ENCODE results near the gene KSR1. TPM values are rescaled to one million over a fixed set of nuclear protein-coding genes. Genes with fewer than 3 reads are reported as not detected.

KSR1 gene
- total RNA-seq, 2 donors from 2014 or later = 13.9 to 16.5 TPM

GRCh38 chr17:27568216-27568615, 112.0 kb downstream of the KSR1 start:
- intact Hi-C loops (cut with DNase I) = loop anchor here (10.0 kb wide), 1 partner anchor 113 kb away; the partner anchor contains the start of gene KSR1
- no peaks in the 10 kb centered on the region for H3K9me3 ChIP-seq
- no peak overlapping the region for H3K9ac ChIP-seq (ENCODE audit: low read depth in 2 of 2, low read length in 2 of 2)
- TF ChIP-seq CTCF (IDR thresholded peaks at IDR 0.05) = no peak
- no peak overlapping the region for H3K27ac ChIP-seq
- DNase-seq = no peak
- no peaks in the 10 kb centered on the region for H3K36me3 ChIP-seq
- H3K4me3 ChIP-seq = no peak overlapping the region
- no peaks in the 10 kb centered on the region for H3K4me1 ChIP-seq
- H3K27me3 ChIP-seq = no peaks in the 10 kb centered on the region

- no peak overlapping the region for H3K27ac ChIP-seq
- intact Hi-C loops (cut with DNase I) = loop anchor here (10.0 kb wide), 1 partner anchor 114 kb away; the partner anchor contains the start of gene KSR1
Measured at GRCh38 chr17:27568811-27569210, 112.6 kb downstream of the KSR1 start.

GRCh38 chr17:27569257-27569722, 113.0 kb downstream of the KSR1 start:
- Histone ChIP-seq H3K27me3 (no peaks in the 10 kb centered on the region), H3K4me1 (no peaks in the 10 kb centered on the region), H3K9me3 (no peaks in the 10 kb centered on the region), H3K27ac (no peak overlapping the region), H3K36me3 (no peaks in the 10 kb centered on the region), H3K4me3 (no peak overlapping the region), H3K9ac (ENCODE audit: low read depth in 2 of 2, low read length in 2 of 2) (no peak overlapping the region)
- DNase-seq = no peak
- intact Hi-C loops (cut with DNase I) = loop anchor here (10.0 kb wide), 1 partner anchor 114 kb away; the partner anchor contains the start of gene KSR1
- TF ChIP-seq CTCF (IDR thresholded peaks at IDR 0.05) = peak; percentile 19

More at GRCh38 chr17:27568811-27569210, 112.6 kb downstream of the KSR1 start:
- Histone ChIP-seq H3K9ac (ENCODE audit: low read depth in 2 of 2, low read length in 2 of 2) (no peak overlapping the region), H3K9me3 (no peaks in the 10 kb centered on the region), H3K27me3 (no peaks in the 10 kb centered on the region), H3K36me3 (no peaks in the 10 kb centered on the region), H3K4me3 (no peak overlapping the region), H3K4me1 (no peaks in the 10 kb centered on the region)
- TF ChIP-seq CTCF (IDR thresholded peaks at IDR 0.05) = no peak
- DNase-seq = no peak

GRCh38 chr17:27569884-27570577, 113.8 kb downstream of the KSR1 start:
- intact Hi-C loops (cut with DNase I) = loop anchor here (10.0 kb wide), 1 partner anchor 115 kb away; the partner anchor contains the start of gene KSR1
- H3K9ac ChIP-seq (ENCODE audit: low read depth in 2 of 2, low read length in 2 of 2) = no peak overlapping the region
- H3K27me3 ChIP-seq = no peaks in the 10 kb centered on the region
- H3K4me3 ChIP-seq = no peak overlapping the region
- no peak for DNase-seq
- H3K36me3 ChIP-seq = no peaks in the 10 kb centered on the region
- no peaks in the 10 kb centered on the region for H3K9me3 ChIP-seq
- no peaks in the 10 kb centered on the region for H3K4me1 ChIP-seq
- TF ChIP-seq CTCF (IDR thresholded peaks at IDR 0.05) = no peak
- no peak overlapping the region for H3K27ac ChIP-seq

- Histone ChIP-seq H3K9ac (ENCODE audit: low read depth in 2 of 2, low read length in 2 of 2) (peak overlapping the region in 1 of 2 donors; percentile 13), H3K27ac (no peak overlapping the region), H3K36me3 (no peaks in the 10 kb centered on the region), H3K4me1 (no peaks in the 10 kb centered on the region), H3K9me3 (no peaks in the 10 kb centered on the region), H3K27me3 (no peaks in the 10 kb centered on the region), H3K4me3 (no peak overlapping the region)
- intact Hi-C loops (cut with DNase I) = no loop called here
- DNase-seq = no peak
- TF ChIP-seq CTCF (IDR thresholded peaks at IDR 0.05) = no peak
Measured at GRCh38 chr17:27570578-27570914, 114.3 kb downstream of the KSR1 start.
